A673 (cell line): ENCODE data around the gene DNTT. TPM values are rescaled to one million over a fixed set of nuclear protein-coding genes. Genes with fewer than 3 reads are reported as not detected.

Experiments used
- BruUV-seq: library from RNA; stranded (reverse); fragments of 400-500 nt; replicated peaks from 2 replicates; lab custom pipeline; 2021; lab: Mats Ljungman, UMichigan
- CTCF ChIA-PET: fragments of 300-600 bp; sonication (Branson Sonifier 250); formaldehyde crosslinking; loops from one replicate; lab custom pipeline; 2022; ENCODE audit warnings: antibody characterized with exemption; lab: Charles Lee
- POLR2A ChIA-PET: fragments of 300-600 bp; sonication (Branson Sonifier 250); formaldehyde crosslinking; loops from one replicate; lab custom pipeline; 2022; ENCODE audit warnings: antibody characterized with exemption; ENCODE audit not compliant: low non-redundant PET; lab: Charles Lee
- DNase-seq: peaks from one replicate; pipeline ENCODE4 v3.0.0-alpha.2; 2015; ENCODE audit warnings: low spot score
- H3K27ac ChIP-seq: fragments of 200-600 bp; sonication (generic); 2 replicates; pipeline ENCODE4 v1.5.1; 2016; ENCODE audit warnings: mixed run types, low read depth, mild to moderate bottlenecking, mixed read lengths, antibody characterized with exemption, low read length; ENCODE audit not compliant: poor library complexity, severe bottlenecking
- H3K27me3 ChIP-seq: fragments of 200-600 bp; sonication (generic); replicated peaks from 2 replicates; pipeline ENCODE4 v1.6.1; 2017; ENCODE audit warnings: mixed run types, low read depth, mild to moderate bottlenecking, mixed read lengths, antibody characterized with exemption, low read length; ENCODE audit not compliant: insufficient read depth, poor library complexity
- H3K36me3 ChIP-seq: fragments of 200-600 bp; sonication (generic); 2 replicates; pipeline ENCODE4 v1.6.1; 2016; ENCODE audit warnings: mixed run types, mild to moderate bottlenecking, mixed read lengths, antibody characterized with exemption, low read length; ENCODE audit not compliant: insufficient read depth, poor library complexity, severe bottlenecking
- H3K4me1 ChIP-seq: fragments of 200-600 bp; sonication (generic); 2 replicates; pipeline ENCODE4 v1.6.1; 2017; ENCODE audit warnings: mixed run types, mild to moderate bottlenecking, mixed read lengths, antibody characterized with exemption, low read length; ENCODE audit not compliant: insufficient read depth, poor library complexity, severe bottlenecking
- H3K4me3 ChIP-seq: fragments of 200-600 bp; sonication (generic); 2 replicates; pipeline ENCODE4 v1.5.1; 2016; ENCODE audit warnings: low read depth, mixed run types, mild to moderate bottlenecking, mixed read lengths, low read length; ENCODE audit not compliant: poor library complexity, severe bottlenecking
- H3K9me3 ChIP-seq: fragments of 200-600 bp; sonication (generic); 2 replicates; pipeline ENCODE4 v1.6.1; 2016; ENCODE audit warnings: mixed run types, low read depth, mild to moderate bottlenecking, mixed read lengths, antibody characterized with exemption, low read length; ENCODE audit not compliant: poor library complexity, severe bottlenecking
- EZH2 ChIP-seq: fragments of 200-600 bp; sonication (generic); IDR thresholded peaks from 2 replicates; pipeline ENCODE4 v1.6.1; 2017; ENCODE audit warnings: borderline replicate concordance, low read depth, mild to moderate bottlenecking, mixed read lengths, antibody characterized with exemption, low read length; ENCODE audit not compliant: poor library complexity, severe bottlenecking
- intact Hi-C: fragments of 100-400 bp; cut with micrococcal nuclease; formaldehyde crosslinking; loops from one replicate; pipeline ENCODE4 v1.10.0; 2022; ENCODE audit not compliant: unreplicated experiment
- total RNA-seq: library from RNA; stranded (reverse); gene quantifications from 2 replicates; pipeline ENCODE4 v1.2.3, GENCODE V29; 2021
- TF ChIP-seq, protein P1 (sequence below): fragments of 300-800, 200-600 bp; sonication (generic); conservative IDR thresholded peaks from 2 replicates; pipeline ENCODE4 v1.5.1; 2017; ENCODE audit warnings: low read depth, mild to moderate bottlenecking, antibody characterized with exemption, low read length, moderate library complexity, mixed read lengths

DNTT gene
- total RNA-seq, 1 experiment from 2014 or later = not detected

- peaks cover 22% of the 10 kb centered on the region for H3K27me3 ChIP-seq
- ChIA-PET POLR2A (no interaction called here), CTCF (no interaction called here)
- no peaks in the 10 kb centered on the region for H3K36me3 ChIP-seq
- DNase-seq = no peak
- H3K27ac ChIP-seq = no peak overlapping the region
- BruUV-seq = no TSS peak
- no peak for TF ChIP-seq EZH2
- TF ChIP-seq, protein P1, sequence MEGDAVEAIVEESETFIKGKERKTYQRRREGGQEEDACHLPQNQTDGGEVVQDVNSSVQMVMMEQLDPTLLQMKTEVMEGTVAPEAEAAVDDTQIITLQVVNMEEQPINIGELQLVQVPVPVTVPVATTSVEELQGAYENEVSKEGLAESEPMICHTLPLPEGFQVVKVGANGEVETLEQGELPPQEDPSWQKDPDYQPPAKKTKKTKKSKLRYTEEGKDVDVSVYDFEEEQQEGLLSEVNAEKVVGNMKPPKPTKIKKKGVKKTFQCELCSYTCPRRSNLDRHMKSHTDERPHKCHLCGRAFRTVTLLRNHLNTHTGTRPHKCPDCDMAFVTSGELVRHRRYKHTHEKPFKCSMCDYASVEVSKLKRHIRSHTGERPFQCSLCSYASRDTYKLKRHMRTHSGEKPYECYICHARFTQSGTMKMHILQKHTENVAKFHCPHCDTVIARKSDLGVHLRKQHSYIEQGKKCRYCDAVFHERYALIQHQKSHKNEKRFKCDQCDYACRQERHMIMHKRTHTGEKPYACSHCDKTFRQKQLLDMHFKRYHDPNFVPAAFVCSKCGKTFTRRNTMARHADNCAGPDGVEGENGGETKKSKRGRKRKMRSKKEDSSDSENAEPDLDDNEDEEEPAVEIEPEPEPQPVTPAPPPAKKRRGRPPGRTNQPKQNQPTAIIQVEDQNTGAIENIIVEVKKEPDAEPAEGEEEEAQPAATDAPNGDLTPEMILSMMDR = no peak
- H3K4me1 ChIP-seq = no peaks in the 10 kb centered on the region
- intact Hi-C loops = no loop called here
- no peak overlapping the region for H3K4me3 ChIP-seq
- H3K9me3 ChIP-seq = no peaks in the 10 kb centered on the region
Observed at GRCh38 chr10:96287392-96288105, 16.7 kb upstream of the DNTT start.

DNA sequence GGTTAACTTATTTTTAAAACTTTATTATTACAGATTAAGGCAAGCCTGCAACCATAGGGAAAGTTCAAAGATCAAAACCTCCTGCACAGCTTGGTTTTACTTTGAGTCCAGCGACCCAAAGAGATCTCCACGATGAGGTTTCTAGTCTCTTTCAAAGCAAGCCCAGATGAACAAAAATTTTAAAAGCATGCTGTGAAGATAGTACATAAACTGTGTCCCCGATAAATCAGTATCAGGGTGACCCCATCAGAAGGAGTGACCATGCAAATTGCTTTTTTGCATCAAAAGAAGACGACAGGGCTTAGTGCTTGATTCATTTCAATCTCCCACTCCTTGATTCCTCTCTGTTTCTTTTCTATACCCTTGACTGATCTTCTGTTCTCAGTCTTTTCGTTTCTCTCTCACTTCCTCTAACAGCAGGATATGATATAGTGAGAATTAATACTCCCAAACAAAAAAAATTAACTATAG is 16.0 kb upstream of the DNTT start:
- H3K9me3 ChIP-seq = no peaks in the 10 kb centered on the region
- H3K36me3 ChIP-seq = no peaks in the 10 kb centered on the region
- no peak overlapping the region for H3K4me3 ChIP-seq
- H3K27me3 ChIP-seq = peaks cover 28% of the 10 kb centered on the region
- no TSS peak for BruUV-seq
- TF ChIP-seq, protein P1 = no peak
- TF ChIP-seq EZH2 = no peak
- ChIA-PET CTCF (no interaction called here), POLR2A (no interaction called here)
- H3K4me1 ChIP-seq = no peaks in the 10 kb centered on the region
- no peak for DNase-seq
- H3K27ac ChIP-seq = no peak overlapping the region
- intact Hi-C loops = no loop called here

DNA sequence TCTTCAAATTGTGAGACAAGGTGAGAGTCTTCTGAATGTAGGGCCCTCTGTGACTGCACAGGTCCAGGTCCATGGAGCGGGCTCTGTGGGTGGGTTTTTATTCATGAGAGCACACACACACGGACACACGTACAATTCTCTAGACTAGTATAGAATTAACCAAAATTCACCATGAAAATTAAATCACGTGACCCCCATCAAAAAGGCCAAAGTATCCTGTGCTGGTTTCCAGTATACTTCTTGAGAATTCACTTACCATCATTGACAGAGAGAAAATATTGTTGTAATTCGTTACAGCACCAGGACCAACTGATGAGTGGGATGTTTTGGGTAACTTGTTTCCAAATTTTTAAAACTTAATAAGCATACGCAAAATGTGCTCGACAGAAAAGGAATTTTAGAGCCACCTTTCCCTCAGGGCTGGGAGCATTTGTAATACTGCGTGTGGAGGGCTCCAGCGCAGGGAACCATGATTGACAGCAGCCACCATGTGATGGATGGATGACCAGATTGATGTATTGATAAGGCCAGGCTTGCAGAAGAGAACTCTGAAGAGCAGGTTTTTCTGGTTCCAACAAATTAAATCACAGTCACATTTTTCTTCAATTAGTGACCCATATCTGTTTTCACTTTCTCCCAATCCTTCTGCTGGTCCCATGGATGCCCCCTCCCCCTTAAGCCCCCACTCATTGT is 14.9 kb upstream of the DNTT start:
- ChIA-PET POLR2A (no interaction called here), CTCF (no interaction called here)
- H3K36me3 ChIP-seq = no peaks in the 10 kb centered on the region
- TF ChIP-seq, protein P1 = no peak
- TF ChIP-seq EZH2 = no peak
- no peak overlapping the region for H3K27ac ChIP-seq
- no peaks in the 10 kb centered on the region for H3K9me3 ChIP-seq
- no peaks in the 10 kb centered on the region for H3K4me1 ChIP-seq
- no peak overlapping the region for H3K4me3 ChIP-seq
- no peak for DNase-seq
- H3K27me3 ChIP-seq = peaks cover 38% of the 10 kb centered on the region
- no TSS peak for BruUV-seq
- intact Hi-C loops = no loop called here
